GF-D8 (cell line): ENCODE data around the gene KCTD17.

Source experiments
- DNase-seq: peaks from one replicate; lab custom pipeline; 2025; lab: John Stamatoyannopoulos, UW

KCTD17 gene

DNA sequence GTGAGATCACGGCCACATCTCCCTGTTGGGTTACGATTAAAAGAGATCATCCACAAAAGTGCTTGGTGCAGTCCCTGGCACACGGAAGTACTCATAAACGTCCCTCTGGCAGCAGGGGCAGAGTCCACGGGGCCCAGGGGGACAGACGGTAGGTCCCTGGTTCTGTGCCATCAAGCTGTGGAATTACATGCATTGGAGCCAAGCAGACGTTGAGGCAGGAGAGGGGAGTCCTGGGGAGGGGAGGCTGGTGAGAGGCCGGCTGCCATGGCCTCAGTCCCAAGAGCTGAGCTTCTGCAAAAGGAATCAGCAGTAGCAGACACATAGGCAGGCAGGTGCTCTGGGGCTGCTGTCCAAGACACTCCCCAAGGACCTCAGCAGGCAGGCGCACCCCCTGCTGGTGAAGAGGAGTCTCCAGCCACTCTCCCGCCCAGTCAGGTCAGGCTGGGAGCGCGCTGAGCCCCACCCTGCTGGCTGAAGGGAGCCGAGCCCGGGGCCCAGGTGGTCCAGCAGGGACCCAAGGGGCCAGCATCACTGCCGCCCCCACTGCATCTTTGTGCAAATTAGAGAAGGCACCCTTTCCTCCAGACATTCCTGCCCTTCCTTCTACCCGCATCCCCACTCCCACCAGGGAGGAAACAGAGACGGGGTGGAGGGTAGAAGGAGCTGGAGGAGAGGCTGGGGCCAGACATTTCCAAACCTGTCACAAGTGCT is 7.6 kb upstream of the KCTD17 start:
- peak; percentile 43 for DNase-seq

GRCh38 chr22:37044634-37045625 is 6.6 kb upstream of the KCTD17 start:
- no peak for DNase-seq

DNA sequence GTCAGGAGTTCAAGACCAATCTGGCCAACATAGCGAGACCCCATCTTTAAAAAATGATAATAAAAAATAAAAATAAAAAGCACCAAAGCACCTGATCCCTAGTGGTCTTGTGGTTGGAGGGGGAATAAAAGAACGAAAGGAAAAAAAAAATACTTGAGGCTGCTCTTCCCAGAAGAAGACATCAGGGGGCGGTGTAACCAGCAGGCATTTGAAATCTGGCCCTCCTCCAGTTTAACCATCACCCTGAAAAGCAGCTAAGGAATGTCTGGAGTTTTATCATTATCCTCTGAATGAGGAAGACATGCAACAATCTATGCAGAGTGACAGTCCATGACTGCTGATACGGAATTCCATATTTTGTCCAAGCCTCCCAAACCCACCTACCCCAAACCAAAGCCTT is 5.6 kb upstream of the KCTD17 start:
- DNase-seq = no peak

- no peak for DNase-seq
Measured at GRCh38 chr22:37046589-37046988, 5.0 kb upstream of the KCTD17 start.

- no peak for DNase-seq
Measured at GRCh38 chr22:37047006-37047405, 4.5 kb upstream of the KCTD17 start.

DNA sequence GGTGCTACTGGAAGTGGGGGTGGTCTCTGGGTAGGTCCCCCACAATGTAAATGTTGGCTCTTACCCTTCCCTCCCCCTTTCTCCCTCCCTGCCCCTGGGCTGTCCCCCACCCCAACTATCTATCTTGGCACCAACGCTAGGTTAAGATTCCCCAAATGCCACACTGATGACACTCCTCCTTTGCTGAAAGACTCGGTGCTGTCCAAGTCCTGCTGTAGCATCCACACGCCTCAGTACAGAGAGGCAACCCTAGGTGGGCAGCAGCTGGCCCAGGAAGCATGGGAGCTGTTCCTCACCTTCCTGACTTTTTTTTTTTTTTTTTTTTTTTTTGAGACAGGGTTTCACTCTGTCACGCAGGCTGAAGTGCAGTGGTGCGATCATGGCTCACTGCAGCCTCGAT is 3.4 kb upstream of the KCTD17 start:
- DNase-seq = no peak

GRCh38 chr22:37049224-37049623 is 2.3 kb upstream of the KCTD17 start:
- DNase-seq = no peak

DNA sequence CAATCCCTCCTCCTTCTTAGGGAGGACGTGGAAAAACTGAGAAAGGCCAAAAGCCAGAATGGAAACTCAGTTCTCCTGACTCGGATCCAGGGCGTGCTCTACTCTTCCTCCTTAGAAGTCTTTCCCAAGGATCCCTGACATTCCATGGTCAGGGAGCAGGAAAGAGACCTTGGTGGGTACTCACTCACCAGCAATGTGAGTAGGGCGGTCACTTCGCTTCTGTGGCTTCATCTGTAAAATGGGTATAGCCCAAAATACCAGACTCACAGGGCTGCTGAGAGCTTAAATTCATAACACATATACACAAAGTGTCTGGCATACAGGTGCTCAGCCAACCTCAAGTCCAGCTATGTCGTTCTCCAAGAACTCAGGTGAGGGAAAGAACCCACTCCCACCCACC is 629 bp upstream of the KCTD17 start:
- no peak for DNase-seq

DNA sequence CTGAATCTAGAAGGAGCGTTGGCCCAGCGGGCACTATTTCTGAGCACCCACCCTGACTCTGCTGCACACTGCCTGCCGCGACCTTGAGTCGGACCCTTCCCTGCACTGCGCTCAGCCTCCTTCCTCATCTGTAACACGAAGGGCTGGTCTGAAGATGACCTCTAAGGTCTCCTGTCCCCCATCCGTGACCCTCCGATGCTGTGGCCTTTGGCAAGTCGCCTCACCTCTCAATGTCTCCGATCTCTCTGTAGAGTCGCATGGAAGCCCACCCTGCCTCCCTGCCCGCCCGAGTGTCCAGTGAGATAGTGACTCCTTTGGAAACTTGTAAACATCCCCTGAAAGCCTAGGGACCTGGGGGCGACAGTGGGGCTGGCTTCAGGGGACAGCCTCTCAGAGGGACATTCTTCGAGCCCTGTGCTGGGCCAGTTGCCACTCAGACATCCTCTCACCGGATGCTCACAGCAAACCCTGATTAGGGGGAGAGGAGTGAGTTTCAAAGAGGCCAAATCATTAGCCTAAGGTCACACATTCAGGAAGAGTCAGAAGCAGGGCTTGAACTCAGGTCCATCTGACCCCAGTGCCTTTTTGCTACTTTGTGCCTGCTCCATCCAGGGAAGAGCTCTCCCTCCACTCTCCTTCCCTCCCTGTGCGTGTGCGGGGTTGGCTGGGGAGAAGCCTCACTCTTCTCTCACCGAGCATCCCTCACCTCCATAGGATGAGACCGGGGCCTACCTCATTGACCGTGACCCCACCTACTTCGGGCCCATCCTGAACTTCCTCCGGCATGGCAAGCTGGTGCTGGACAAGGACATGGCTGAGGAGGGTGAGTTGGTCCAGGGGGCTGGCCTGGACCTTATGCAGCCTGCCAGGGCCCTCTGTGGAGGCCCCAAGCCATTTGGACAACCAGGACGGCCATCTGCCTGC is 1.1 kb downstream of the KCTD17 start:
- DNase-seq = no peak

DNA sequence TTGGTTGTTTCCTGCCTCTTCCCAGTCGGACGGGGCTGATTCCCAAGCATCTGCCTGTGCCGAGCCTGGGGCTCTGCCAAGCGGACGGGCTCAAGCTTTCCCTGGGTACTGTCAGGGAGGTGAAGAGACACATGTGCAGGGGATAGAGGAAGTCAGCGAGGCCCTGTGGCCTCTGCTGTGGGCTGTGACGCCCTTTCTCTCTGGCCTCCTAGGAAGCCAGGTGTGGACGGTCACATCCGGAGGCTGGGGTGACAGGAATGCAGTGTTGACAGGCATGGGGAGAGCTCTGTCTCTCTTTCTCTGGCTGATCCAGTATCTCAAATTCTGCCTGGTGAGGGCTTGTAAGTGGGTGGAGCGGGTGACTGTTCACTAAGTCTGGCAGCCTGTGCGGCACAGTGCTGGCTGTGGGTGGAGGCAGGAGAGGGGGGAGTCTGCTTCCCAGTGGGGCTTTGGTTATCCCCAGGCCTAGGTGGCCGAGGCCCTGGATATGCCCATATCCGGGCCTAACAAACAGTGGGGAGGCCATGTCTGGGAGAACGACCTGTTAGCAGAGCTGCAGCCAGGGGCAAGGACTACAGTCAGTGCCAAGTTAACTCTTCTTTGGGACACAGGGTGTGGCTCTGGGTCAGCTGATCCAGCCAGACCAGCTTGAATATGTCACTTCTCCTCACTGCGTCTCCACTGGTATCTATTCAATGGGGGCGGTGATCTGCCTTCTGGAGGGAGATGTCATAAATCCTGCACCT is 1.9 kb downstream of the KCTD17 start:
- DNase-seq = no peak

GRCh38 chr22:37054056-37054395 is 2.5 kb downstream of the KCTD17 start:
- DNase-seq = no peak

- DNase-seq = no peak
Measured at GRCh38 chr22:37054600-37055365, 3.2 kb downstream of the KCTD17 start.

DNA sequence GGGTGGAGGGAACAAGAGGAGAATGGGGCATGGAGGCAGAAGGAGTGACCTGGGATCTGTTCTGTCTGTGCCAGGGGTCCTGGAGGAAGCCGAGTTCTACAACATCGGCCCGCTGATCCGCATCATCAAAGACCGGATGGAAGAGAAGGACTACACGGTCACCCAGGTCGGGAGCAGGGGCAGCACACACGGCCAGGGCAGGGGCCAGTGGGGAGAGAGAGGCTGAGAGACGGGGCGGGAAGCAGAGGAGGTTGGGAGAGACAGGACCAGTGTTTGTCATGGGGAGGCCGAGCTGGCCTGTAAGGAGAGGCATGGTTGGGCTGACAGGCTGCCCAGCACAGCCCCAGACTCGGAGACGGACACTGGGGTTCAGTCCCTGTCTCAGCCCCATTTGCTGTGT is 4.7 kb downstream of the KCTD17 start:
- DNase-seq = no peak

DNA sequence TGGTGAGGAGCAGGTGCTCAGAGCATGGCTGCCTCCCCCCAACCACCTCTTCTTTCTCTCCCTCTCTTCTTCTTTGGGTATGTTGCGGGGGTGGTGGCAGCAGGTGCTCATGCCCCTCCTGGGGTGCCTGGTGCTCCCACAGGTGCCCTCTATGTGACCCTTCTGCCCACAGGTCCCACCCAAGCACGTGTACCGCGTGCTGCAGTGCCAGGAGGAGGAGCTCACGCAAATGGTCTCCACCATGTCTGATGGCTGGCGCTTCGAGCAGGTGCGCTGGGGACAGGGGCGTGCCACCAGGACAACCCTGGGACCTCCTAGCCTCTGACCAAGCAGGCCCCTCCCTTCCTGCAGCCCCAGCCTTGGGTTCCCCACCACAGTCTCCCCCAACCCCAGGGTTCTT is 5.7 kb downstream of the KCTD17 start:
- DNase-seq = no peak

DNA sequence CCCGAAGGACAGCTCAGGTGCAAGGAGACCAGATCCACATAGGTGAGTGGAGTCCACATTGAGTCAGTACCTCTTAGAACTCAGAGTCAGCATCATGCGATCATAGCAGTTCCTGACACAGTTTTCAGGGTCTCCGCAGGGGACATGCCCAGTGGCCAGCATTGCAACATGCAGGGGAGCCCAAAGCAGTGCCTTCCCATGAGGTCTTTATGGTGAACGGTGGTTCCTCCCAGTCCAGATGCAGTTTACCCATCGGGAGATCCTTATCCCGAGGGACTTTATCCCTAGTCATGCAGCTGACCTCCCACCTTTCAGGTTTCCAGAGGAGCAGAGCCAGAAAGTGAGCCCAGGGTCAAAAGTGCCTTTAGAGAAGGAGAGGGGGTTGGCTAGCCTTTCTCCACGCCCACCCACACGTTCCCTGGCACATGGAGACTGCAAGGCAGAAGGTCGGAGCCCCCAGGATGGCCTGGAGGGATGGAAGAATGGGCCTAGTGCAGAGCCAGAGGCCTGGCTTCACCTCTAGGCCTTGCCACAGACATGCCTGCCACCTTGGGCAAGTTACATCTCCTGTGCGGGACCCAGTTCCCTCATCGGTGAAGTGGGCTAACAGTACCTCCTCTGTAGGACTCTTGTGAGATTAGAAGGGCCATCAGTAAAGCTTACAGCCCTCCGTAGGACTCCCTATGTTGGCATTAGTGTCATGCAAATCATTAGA is 6.4 kb downstream of the KCTD17 start:
- no peak for DNase-seq

DNA sequence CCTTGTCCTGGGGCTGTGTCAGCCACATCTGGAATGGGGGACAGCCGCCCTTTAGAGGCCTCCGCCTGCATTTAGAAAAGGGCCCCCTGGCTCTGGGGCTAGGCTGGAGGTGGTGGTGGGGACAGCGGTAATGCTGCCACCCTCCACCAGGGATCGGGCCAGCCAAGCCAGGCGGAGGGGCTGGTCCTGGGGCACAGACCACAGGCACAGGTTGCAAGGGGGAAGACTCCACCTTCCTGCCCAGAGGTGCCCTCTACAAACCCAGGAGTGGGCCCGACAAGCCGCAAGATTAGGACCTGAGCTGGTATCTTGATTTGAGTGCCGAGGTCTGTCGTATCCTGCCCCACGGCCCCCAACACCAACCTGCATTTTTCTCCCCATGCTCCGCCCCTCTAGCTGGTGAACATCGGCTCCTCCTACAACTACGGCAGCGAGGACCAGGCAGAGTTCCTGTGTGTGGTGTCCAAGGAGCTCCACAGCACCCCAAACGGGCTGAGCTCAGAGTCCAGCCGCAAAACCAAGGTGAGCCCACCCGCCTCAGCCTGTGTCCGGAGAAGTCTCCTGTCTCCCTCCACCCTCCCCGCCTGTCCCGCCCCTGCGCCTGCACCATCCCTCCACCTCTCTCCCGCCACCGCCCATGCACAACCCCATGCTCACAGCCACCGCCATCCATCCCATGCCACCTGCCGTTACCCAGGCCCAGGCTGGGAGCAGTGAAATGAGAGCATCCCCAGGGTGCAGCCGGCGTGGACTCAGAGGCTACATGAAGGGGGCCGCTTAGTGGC is 7.6 kb downstream of the KCTD17 start:
- DNase-seq = no peak

DNA sequence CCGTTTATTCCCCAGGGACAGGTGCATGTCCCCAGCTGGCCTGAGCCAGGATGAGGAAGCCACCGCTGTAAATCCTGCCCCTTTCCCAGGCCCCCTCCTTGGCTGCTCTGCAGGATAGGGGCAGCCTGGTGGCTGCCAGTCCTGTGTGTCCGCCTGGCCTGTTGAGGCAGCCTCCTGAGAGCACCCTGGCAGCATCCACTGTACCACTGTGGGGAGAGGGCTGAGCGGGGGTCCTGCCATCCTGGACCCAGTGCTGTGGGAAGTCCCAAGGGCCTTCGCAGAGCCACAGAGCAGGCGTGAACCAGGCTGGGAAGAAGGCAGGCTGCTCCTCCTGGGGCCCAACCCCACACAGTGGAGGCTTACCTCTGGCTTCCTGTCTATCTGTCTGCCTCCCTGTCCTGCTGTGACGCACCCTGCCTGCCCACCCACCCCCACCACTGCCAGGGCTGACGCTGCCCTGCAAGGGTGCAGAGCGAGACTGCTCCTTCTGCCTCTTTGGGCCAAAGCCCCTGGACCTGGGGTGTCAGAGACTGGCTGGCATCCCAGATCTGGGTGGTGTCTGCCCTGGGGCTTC is 8.4 kb downstream of the KCTD17 start:
- no peak for DNase-seq

- no peak for DNase-seq
Measured at GRCh38 chr22:37060801-37061610, 9.5 kb downstream of the KCTD17 start.
